ENCODE data around the gene MYT1. TPM values are rescaled to one million over a fixed set of nuclear protein-coding genes. Genes with fewer than 3 reads are reported as not detected.

MYT1 gene
- total and polyA plus RNA-seq, 2 of the 8 experiments (the other 6 are each of a cell fraction or from before 2014, with no cell fraction given) = 0.63 to 2.0 TPM

DNA sequence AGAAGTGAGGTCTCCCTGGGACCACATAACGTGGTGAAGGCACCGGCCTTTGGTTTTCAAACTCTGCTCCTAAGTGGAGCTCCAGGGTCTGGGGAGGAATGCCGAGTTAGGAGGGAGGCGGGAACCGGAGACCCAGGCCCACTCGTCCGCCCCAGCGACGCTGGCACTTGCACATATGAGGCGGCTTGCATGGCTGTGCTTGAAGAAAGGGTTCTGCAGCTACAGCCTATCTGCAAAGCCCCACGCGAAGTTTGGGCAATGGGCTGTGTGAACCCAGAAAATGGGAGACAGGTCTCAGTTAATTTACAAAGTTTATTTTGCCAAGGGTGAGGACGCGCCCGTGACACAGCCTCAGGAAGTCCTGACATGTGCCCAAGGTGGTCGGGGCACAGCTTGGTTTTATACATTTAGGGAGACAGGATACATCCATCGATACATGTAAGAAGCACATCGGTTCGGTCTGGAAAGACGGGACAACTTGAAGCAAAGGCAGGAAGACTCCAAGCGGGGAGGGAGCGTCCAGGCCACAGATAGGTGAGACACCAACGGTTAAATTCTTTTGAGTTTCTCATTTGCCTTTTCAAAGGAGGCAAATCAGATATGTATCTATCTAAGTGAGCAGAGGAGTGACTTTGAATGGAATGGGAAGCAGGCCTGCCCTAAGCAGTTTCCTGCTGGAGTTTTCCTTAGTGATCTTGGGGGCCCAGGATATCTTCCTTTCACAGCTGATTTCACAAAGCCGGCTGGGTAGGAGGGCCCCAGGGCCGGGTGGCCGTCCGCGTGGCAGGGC lies 90.5 kb downstream of the MYT1 start:
- Histone ChIP-seq H3K14ac (ENCODE audit: insufficient read length) (no peak overlapping the region), H3K23ac (ENCODE audit: insufficient read length) (no peak overlapping the region), H4K8ac (ENCODE audit: extremely low read depth, insufficient read depth, low read length) (peak overlapping the region; percentile 88; the same call in 1 of the 2 replicates), H3K36me3 (ENCODE audit: control insufficient read depth in 2 of 4, insufficient read depth in 4 of 4, low read length in 3 of 4) (no peaks in the 10 kb centered on the region), H2BK12ac (ENCODE audit: low read depth, low read length) (peak overlapping the region; percentile 77; the same call in 1 of the 2 replicates), H2AFZ (ENCODE audit: low read length) (peak overlapping the region; percentile 66; the same call in 1 of the 2 replicates), H2BK120ac (replicated peaks; ENCODE audit: low read depth, low read length) (no peak overlapping the region), H3K27ac (ENCODE audit: low read depth, low read length) (no peak overlapping the region), H3K23me2 (ENCODE audit: low read depth, low read length) (peaks cover 3% of the 10 kb centered on the region; the same call in 1 of the 2 replicates), H3K4me3 (ENCODE audit: extremely low read depth in 1 of 4, insufficient read depth in 2 of 4, low read depth in 3 of 4, low read length in 4 of 4) (peak overlapping the region; percentile 15 to 98 (median 48); a peak in 6 of 8 replicates), H2AK5ac (ENCODE audit: low read depth, low read length) (no peak overlapping the region), H3K18ac (ENCODE audit: extremely low read depth, low read length) (peak overlapping the region; percentile 89; the same call in 1 of the 2 replicates), H4K20me1 (replicated peaks in 1 of 2; ENCODE audit: control insufficient read depth in 1 of 2, insufficient read depth in 2 of 2, low read length in 2 of 2) (peaks cover 2% of the 10 kb centered on the region in 2 experiments), H2BK15ac (ENCODE audit: low read length) (no peak overlapping the region), H3K9ac (replicated peaks in 1 of 4; ENCODE audit: extremely low read depth in 1 of 4, low read depth in 3 of 4, low read length in 3 of 4) (peak overlapping the region in 3 of 4 experiments; percentile 21 to 64 (median 38); a peak in 3 of 7 replicates), H2BK20ac (ENCODE audit: low read length) (no peak overlapping the region), H3K4ac (replicated peaks; ENCODE audit: insufficient read length, low read depth, low read length) (no peak overlapping the region), H3K79me2 (ENCODE audit: control insufficient read depth in 1 of 2, insufficient read depth in 2 of 2, low read length in 2 of 2) (peaks cover 4 to 37% of the 10 kb centered on the region in 2 experiments; a peak in 3 of 4 replicates), H3K56ac (replicated peaks; ENCODE audit: insufficient read length, low read depth, low read length) (peak overlapping the region; percentile 60), H3K4me1 (replicated peaks in 1 of 4; ENCODE audit: control insufficient read depth in 3 of 4, insufficient read depth in 4 of 4, low read length in 3 of 4) (peaks cover 2 to 17% (median 8%) of the 10 kb centered on the region in 4 experiments; a peak in 6 of 7 replicates), H3K9me3 (ENCODE audit: insufficient read depth in 2 of 2, low read depth in 1 of 2, low read length in 1 of 2) (no peaks in the 10 kb centered on the region), H3K79me1 (ENCODE audit: low read depth, low read length) (peaks cover 6% of the 10 kb centered on the region), H3K27me3 (replicated peaks in 1 of 4; ENCODE audit: control insufficient read depth in 3 of 4, extremely low read depth in 1 of 4, insufficient read depth in 3 of 4, low read length in 3 of 4) (no peaks in the 10 kb centered on the region; a peak in 1 of 7 replicates), H4K91ac (replicated peaks; ENCODE audit: insufficient read length, low read length) (no peak overlapping the region), H3K4me2 (ENCODE audit: insufficient read depth in 1 of 2, low read depth in 2 of 2, low read length in 2 of 2) (peak overlapping the region; percentile 66 to 82), H4K5ac (ENCODE audit: insufficient read length, low read depth, low read length) (peak overlapping the region; percentile 79), H2BK5ac (ENCODE audit: low read depth, low read length) (no peak overlapping the region; the same call in 1 of the 2 replicates)
- no peak for DNase-seq (ENCODE audit: low read depth in 1 of 2, low spot score in 2 of 2)
- CTCF ChIA-PET (ENCODE audit: partially characterized antibody) = interaction anchor here (1.2 to 6.5 kb wide), 5 partner anchors 9 to 135 kb away, joined by 3 to 41 read pairs (median 3); no protein-coding TSS in a partner anchor
- no peak for TF ChIP-seq RAD21 (IDR thresholded peaks at IDR 0.05 in 1 of 2, conservative IDR thresholded peaks at IDR 0.05 in 1 of 2; ENCODE audit: low read depth in 2 of 2, low read length in 2 of 2)
- TF ChIP-seq RNF2 (IDR thresholded peaks at IDR 0.05; ENCODE audit: borderline replicate concordance, low read depth, low read length, missing control alignments, poor library complexity, severe bottlenecking) = peak; percentile 21
- TF ChIP-seq SP2 (IDR thresholded peaks at IDR 0.05; ENCODE audit: low read length) = no peak
- 70% methylated on average over 26 of the region's 28 CpGs; no CpG with 5 or more reads in 1 of the 2 experiments for WGBS, 2 experiments (ENCODE audit: extremely low coverage in 1 of 2, insufficient coverage in 1 of 2, insufficient read length in 1 of 2, insufficient replicate concordance in 2 of 2, low coverage in 1 of 2, low lambda C conversion rate in 2 of 2, missing lambda C conversion rate in 1 of 2)
- POLR2A ChIA-PET (ENCODE audit: partially characterized antibody) = interaction anchor here (0.9 to 3.2 kb wide), 6 partner anchors 9 to 205 kb away, joined by 3 to 11 read pairs (median 4); no protein-coding TSS in a partner anchor
- no peak for FAIRE-seq

Data from H1 (cell line).